WI38 (cell line): Measurements from ENCODE around the gene THBD.

ENCODE experiments used
- H3K4me3 ChIP-seq: 2 replicates; pipeline ENCODE4 v1.5.1; 2011; ENCODE audit warnings: low read depth, mild to moderate bottlenecking, control low read depth, low read length
- CTCF ChIP-seq: IDR thresholded peaks from 2 replicates; pipeline ENCODE4 v1.5.1; 2012; ENCODE audit warnings: low read depth, mild to moderate bottlenecking, control low read depth, low read length

THBD gene

GRCh38 chr20:23018941-23019340 lies 30.5 kb downstream of the THBD start:
- no peak overlapping the region for H3K4me3 ChIP-seq
- no peak for TF ChIP-seq CTCF

- H3K4me3 ChIP-seq, result no peak overlapping the region
- TF ChIP-seq CTCF, result no peak
These were observed 31.0 kb downstream of the THBD start for GRCh38 chr20:23018432-23018831.

GRCh38 chr20:23017516-23017915 lies 32.0 kb downstream of the THBD start:
- no peak for TF ChIP-seq CTCF
- no peak overlapping the region for H3K4me3 ChIP-seq

GRCh38 chr20:23013429-23013828 lies 36.0 kb downstream of the THBD start:
- no peak for TF ChIP-seq CTCF

GRCh38 chr20:23011008-23011721 lies 38.3 kb downstream of the THBD start:
- H3K4me3 ChIP-seq, result no peak overlapping the region
- no peak for TF ChIP-seq CTCF

More at GRCh38 chr20:23013429-23013828, 36.0 kb downstream of the THBD start:
- no peak overlapping the region for H3K4me3 ChIP-seq

GRCh38 chr20:23010096-23010495 lies 39.4 kb downstream of the THBD start:
- no peak overlapping the region for H3K4me3 ChIP-seq
- no peak for TF ChIP-seq CTCF

GRCh38 chr20:23009636-23010035 lies 39.8 kb downstream of the THBD start:
- TF ChIP-seq CTCF, result no peak

More at GRCh38 chr20:23009636-23010035, 39.8 kb downstream of the THBD start:
- no peak overlapping the region for H3K4me3 ChIP-seq
